NCI-H2171 treated with DMSO at 0.1 percent for 48 hours (cell line): ENCODE measurements around the gene KCNIP3.

ENCODE experiments used
- DNase-seq: peaks from one replicate; lab custom pipeline; 2025; lab: John Stamatoyannopoulos, UW

The KCNIP3 gene

GRCh38 chr2:95329891-95330793 lies 33.0 kb downstream of the KCNIP3 start:
- no peak for DNase-seq

DNA sequence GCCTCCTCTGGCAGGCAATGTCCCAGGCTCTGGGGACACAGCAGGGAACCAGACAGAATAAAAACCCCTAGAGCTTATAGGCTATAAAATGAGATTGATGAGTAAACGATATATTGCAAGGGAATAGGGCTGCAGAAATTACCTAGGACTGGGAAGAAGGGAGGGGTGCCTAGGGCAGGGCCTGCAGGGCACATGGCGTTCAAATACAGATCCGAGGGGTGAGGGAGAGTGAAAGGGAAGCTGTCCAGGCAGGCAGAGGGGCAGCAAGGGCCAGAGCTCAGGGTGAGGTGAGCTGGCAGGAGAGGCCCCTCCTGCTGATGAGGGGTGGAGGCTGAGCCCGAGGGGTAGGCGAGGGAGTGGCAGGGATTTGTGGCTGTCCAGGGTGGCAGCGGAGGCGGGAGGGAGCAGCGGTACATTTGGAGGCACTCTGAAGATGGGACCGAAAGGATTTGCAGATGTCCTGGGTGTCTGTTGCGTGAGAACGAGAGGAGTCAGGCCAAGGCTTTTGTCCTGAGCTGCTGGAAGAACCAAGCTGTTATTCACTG lies 33.7 kb downstream of the KCNIP3 start:
- DNase-seq: no peak

DNA sequence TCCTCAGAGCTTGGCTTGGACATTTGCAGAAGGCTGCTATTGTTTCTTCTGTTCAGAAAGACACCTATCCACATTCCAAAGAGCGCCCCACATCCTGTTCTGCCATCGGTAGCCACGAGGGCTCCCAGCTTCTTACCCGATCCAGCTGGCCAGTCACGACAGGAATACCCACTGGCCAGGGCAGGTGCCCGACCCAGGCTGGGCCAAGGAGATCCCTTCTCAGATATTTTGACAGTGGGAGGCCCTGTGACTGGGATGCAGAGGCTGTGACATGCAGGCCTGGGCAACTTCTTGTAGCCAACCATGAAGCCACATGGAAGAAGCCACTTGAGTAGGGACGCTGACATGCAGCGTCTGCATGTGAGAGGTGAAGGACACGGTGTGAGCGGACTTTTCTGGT lies 34.5 kb downstream of the KCNIP3 start:
- no peak for DNase-seq

- DNase-seq: no peak
Observed at GRCh38 chr2:95332036-95332435, 34.9 kb downstream of the KCNIP3 start.

DNA sequence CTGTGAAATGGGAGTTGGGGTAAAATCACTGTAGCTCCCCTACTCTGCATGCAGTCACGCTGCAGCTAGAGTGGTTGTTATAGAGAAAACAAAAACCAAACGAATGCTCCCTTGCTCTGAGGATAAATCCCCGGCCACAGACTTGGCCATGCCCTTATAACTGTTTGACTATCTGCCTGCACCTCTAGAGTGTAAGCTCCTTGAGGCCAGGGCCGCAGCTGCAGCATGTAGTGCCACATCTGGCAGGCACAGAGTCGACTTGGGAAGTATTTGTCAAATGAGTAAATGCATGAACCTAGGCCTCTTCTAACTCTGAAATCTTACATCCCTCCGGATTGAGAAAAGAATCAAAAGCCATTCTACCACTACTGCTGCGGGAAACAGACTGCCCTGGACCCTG lies 35.9 kb downstream of the KCNIP3 start:
- no peak for DNase-seq

- peak; percentile 75 for DNase-seq
Observed at GRCh38 chr2:95333888-95334338, 36.8 kb downstream of the KCNIP3 start.

DNA sequence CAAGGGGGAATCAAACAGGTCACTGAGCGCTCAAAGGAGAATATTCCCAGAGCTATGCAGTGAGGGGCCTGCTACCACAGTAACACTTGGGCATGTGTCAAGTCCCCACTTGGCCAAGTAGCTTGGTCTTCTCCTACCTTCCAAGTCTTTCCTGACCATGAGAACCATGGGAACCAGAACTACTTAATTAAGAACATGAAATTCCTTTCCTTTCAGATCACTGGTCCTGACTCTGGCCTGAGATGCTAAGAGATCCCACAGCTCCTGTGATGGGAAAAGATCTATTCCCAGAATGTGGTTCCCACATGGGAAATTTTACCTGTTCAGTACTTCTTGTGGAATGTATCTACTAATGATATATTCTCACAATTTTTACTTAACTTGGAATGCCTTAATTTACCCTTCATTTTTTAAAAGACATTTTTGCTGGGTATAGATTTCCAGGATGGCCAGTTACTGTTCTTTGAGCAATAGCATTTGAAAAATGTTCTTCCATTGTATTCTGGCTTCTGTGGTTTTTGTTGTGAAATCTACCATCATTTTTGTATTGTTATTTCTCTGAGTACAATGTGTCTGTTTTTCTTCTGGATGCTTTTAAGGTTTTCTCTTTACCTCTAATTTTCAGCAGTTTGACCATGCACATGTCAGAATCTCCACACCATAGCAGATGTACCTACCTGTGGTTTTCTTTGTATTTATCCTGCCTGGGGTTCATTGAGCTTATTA lies 37.9 kb downstream of the KCNIP3 start:
- DNase-seq: no peak

- DNase-seq: no peak
Observed at GRCh38 chr2:95336406-95336805, 39.3 kb downstream of the KCNIP3 start.

GRCh38 chr2:95337829-95338228 lies 40.7 kb downstream of the KCNIP3 start:
- DNase-seq: no peak

DNA sequence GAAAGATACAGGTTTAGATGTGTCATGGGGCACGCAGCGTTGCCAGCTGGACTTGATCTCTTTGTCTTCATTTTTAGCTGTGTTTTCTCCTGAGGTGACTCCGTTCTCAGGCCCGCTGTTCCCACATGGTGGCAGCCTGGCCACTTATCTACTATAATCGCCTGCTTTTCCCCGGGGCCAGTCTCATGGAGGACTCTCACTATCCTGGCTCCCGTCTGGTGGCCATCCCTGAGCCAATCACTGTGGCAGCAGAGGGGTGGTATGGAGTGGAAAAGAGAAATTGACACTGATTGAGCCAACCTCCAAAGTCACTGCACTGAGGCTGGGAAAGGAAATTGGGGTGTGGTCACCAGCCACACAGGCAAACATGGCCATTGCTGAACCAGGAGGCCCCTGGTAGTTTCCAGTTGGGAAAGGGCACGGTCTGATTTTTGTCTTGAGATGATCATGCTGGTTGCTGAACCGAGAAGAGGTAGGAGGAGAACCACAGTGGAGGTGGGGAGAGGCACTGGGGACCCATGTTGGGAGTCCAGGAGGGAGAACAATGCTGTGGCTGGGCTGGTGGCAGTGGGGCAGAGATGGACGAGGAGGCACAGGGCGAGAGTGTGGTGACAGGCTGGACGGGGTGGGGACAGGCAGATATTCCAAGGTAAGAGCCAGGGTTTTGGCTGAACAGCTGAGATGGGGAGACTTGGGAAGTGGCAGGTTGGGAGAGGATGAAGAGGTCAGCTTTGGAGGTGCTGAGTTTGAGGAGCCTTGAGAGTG lies 45.6 kb downstream of the KCNIP3 start:
- no peak for DNase-seq

GRCh38 chr2:95343429-95344214 lies 46.5 kb downstream of the KCNIP3 start:
- no peak for DNase-seq

DNA sequence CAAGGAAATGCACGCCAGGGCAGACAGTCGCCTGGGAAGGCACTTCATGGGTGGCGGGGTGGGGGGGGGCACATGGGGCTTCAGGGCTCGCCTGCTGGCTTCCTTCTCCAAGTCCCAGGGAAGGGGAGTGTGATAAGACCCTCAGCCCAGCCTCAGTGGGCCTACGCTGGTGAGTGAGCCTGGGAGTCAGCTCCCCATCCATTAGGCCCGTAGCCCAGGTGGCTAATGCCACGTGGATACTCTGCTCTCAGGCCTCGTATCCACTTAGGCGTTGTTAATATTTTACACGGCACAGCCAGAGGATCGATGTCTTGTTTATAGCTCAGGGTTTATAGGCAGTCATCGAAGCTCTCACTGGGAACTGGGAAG lies 47.1 kb downstream of the KCNIP3 start:
- DNase-seq: no peak

- DNase-seq: no peak
Observed at GRCh38 chr2:95344656-95345055, 47.5 kb downstream of the KCNIP3 start.

DNA sequence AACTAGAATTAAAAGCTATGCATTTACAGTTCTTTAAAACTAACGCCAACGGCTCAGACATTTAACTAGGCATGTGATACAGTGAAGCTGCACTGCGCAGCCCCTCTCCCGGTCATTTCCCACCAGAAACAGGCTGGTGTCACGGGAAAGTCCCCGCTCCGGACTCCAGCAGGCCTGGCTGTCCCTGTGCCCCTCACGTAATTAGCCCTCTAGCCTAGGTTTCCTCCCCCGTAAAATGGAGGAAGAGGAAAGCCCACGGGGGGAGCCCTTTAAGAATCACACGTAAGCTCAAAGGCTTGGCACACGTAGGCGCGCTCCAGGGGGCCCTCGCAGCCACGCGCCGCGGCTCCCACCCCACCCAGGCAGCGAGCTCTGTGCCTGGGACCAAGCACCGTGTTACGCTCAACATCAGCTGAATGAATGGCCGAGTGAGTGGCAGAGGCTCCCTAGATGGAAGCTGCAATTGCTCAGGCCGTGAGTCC lies 48.0 kb downstream of the KCNIP3 start:
- no peak for DNase-seq

- peak; percentile 61 for DNase-seq
Observed at GRCh38 chr2:95345563-95346230, 48.5 kb downstream of the KCNIP3 start.

DNA sequence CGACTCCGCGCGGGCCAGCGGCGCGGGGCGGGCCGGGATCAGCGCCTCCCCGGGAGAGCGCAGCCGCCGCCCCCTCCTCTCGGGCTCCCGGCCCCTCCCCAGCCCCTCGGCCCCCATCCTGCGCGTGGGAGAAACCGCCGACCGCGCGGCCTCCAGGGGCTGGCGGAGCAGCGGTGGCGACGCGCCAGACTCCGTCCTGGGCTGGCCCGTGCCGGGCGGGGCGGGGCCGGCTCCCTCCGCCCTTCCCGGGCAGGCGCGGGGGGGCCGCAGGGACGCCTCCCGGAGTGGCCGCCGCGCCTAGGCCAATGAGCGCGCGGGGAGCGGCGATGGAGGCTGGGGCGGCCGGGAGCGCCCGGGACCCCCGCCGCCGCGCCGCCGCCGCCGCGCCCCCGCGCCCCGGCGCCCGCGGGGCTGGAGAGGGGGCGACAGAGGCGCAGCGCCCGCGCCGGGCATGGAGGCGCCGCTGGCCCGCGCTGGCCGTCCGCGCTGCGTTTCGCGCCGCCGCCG lies 49.1 kb downstream of the KCNIP3 start:
- no peak for DNase-seq

GRCh38 chr2:95346738-95347671 lies 49.9 kb downstream of the KCNIP3 start:
- DNase-seq: no peak

GRCh38 chr2:95347681-95348608 lies 50.8 kb downstream of the KCNIP3 start:
- no peak for DNase-seq
